Natural killer cell treated with Interleukin-12 subunit alpha and Interleukin-12 subunit beta and Interleukin-15 and Interleukin-18, amount 100 ng/mL, for 72 hours (primary cell): ENCODE results near the gene EXOC4. TPM values are rescaled to one million over a fixed set of nuclear protein-coding genes. Genes with fewer than 3 reads are reported as not detected.

Source experiments
- ATAC-seq, 2 donors: fragments of 150-1000 bp; cut with Tn5 transposase in 1 of 2; sonication (Bioruptor Pico), chemical (Tn5 transposase) in 1 of 2; 2 replicates each; pipeline ENCODE4 v1.10.0; 2021
- DNase-seq: peaks from one replicate; pipeline ENCODE4 v3.0.0; 2022; ENCODE audit warnings: low spot score
- H3K27ac Mint-ChIP-seq, 2 donors: 1 replicate in 1 of 2; 2 replicates in 1 of 2; pipeline ENCODE4 v1.8.0; 2022; ENCODE audit warnings: mixed read lengths in 2 of 2, mild to moderate bottlenecking in 1 of 2, moderate library complexity in 1 of 2
- H3K27me3 Mint-ChIP-seq, 2 donors: 1 replicate in 1 of 2; 2 replicates in 1 of 2; pipeline ENCODE4 v1.8.0; 2022; ENCODE audit warnings: mixed read lengths in 2 of 2
- H3K36me3 Mint-ChIP-seq: one replicate; pipeline ENCODE4 v1.8.0; 2022; ENCODE audit warnings: mixed read lengths
- H3K4me1 Mint-ChIP-seq, 2 donors: 1 replicate in 1 of 2; 2 replicates in 1 of 2; pipeline ENCODE4 v1.8.0; 2022; ENCODE audit warnings: low read depth in 2 of 2, mixed read lengths in 2 of 2, mild to moderate bottlenecking in 1 of 2
- H3K4me3 Mint-ChIP-seq: one replicate; pipeline ENCODE4 v1.8.0; 2022; ENCODE audit warnings: mixed read lengths
- H3K9me3 Mint-ChIP-seq: 2 replicates; pipeline ENCODE4 v1.8.0; 2022; ENCODE audit warnings: mixed read lengths
- total RNA-seq, 2 donors: library from RNA; stranded (reverse); gene quantifications; one replicate each; pipeline ENCODE4 v1.2.3, GENCODE V29; 2022

Gene EXOC4
- total RNA-seq, 2 donors from 2014 or later, result 78.5 to 107 TPM

GRCh38 chr7:133945497-133945896 is 692.6 kb downstream of the EXOC4 start:
- Mint-ChIP-seq H3K4me3 (no peak overlapping the region), H3K27ac (no peak overlapping the region), H3K36me3 (peaks cover 7% of the 10 kb centered on the region), H3K4me1 (no peaks in the 10 kb centered on the region), H3K9me3 (no peaks in the 10 kb centered on the region), H3K27me3 (no peaks in the 10 kb centered on the region)
- DNase-seq (no peak), ATAC-seq (no peak)

DNA sequence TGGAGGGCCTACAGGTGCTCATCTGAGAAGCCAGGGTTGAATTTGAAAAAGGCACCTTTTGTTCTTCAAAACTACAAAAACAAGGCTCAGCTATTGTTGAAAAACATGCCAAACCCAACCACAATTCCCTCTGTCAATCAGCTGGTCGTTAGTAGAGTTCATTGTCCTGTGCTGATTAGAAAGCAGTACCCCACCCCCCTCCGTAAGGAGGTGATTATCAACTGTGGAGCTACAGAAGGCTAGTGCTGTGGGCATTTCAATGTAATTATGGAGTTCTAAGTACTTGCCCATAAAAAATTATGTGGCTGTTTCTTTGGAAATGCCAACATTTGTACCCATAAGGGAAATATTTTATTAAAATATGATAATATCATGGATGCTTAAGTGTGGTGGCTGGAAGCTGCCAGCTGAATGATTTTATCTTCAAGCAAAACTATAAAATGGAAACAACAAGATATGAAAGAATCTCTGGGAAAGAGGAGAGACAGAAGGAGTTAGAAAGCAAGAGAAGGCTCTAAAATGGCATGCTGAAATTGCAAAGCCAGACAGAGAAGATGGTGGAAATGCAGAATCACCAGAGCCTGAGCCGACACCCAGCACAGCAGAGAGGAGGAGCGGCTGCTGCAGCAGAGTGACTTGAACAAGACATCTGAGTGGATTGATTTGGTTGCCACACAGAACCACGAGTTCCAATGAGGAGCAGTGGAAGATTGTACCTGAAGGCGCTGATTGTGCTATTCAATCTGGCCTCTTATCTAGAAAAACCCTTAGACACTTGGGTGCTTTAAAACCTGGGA is 694.8 kb downstream of the EXOC4 start:
- Mint-ChIP-seq H3K27me3 (no peaks in the 10 kb centered on the region), H3K4me3 (no peak overlapping the region), H3K4me1 (no peaks in the 10 kb centered on the region), H3K36me3 (peaks cover 12% of the 10 kb centered on the region), H3K27ac (no peak overlapping the region), H3K9me3 (no peaks in the 10 kb centered on the region)
- ATAC-seq (no peak), DNase-seq (no peak)

DNA sequence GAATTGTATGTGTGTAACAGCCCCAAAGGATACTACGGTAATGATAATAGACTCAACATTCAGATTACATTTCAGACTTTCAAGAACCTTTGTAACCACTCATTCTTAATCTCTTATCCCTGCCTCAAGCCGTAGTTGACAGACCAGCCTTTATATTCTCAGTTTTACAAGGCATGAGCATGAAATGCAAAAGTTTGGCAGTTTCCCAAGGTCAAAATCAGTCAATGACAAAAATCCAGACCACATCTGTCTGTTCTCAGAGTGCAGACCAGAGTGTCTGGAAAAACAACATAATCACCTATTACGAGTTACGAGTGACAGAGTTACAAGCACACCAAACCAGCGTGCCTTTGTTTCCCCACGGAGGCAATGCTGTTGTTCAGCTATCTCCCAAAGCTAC is 695.7 kb downstream of the EXOC4 start:
- Mint-ChIP-seq H3K4me3 (no peak overlapping the region), H3K27ac (no peak overlapping the region), H3K9me3 (no peaks in the 10 kb centered on the region), H3K36me3 (peaks cover 12% of the 10 kb centered on the region), H3K4me1 (no peaks in the 10 kb centered on the region), H3K27me3 (no peaks in the 10 kb centered on the region)
- ATAC-seq (no peak), DNase-seq (no peak)

DNA sequence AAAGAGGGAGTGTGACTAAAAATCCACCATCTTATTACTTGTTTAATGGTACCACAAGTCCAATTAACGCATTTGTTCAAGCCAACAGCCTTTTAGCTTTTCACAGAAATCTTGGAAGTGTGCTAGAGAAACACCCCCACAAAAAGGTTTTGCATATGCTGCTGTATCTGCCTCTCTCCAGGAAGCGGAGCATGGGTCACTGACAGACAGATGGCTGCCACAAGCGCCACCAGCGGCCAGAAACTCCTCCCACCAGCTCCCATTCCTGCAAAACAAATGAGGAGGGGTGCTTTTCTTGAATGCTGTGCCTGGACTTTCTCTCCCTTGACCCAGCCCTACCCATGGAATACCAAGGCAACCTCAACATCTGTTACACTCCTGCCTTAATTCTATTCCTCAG is 698.0 kb downstream of the EXOC4 start:
- Mint-ChIP-seq H3K36me3 (peaks cover 12% of the 10 kb centered on the region), H3K9me3 (no peaks in the 10 kb centered on the region), H3K4me3 (no peak overlapping the region), H3K4me1 (no peaks in the 10 kb centered on the region), H3K27ac (no peak overlapping the region), H3K27me3 (no peaks in the 10 kb centered on the region)
- ATAC-seq, result no peak
- no peak for DNase-seq

DNA sequence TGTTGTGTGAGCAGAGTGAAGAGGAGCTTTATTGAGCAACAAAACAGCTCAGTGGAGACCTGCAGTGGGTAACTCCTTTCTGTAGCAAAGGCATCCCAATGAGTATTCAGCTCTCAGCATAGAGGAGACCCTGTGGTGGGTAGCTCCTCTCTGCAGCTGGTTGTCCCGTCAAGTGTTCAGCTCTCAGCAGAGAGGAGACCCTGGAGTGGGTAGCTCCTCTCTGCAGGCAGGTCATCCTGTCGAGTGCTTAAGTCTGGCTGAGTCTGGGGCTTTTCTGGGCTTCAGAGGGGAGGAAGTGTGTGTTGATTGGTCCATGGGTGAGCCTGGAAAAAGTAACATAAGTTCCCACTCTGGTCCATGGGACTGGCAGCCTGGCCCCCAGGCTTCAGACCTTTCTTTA is 702.3 kb downstream of the EXOC4 start:
- H3K4me1 Mint-ChIP-seq, result no peaks in the 10 kb centered on the region
- no peaks in the 10 kb centered on the region for H3K9me3 Mint-ChIP-seq
- no peak for DNase-seq
- peaks cover 9% of the 10 kb centered on the region for H3K36me3 Mint-ChIP-seq
- H3K27me3 Mint-ChIP-seq, result no peaks in the 10 kb centered on the region
- H3K27ac Mint-ChIP-seq, result no peak overlapping the region
- no peak overlapping the region for H3K4me3 Mint-ChIP-seq
- no peak for ATAC-seq

- Mint-ChIP-seq H3K4me1 (peaks cover 0 to 12% of the 10 kb centered on the region in 2 donors), H3K9me3 (no peaks in the 10 kb centered on the region), H3K27ac (no peak overlapping the region), H3K36me3 (peaks cover 4% of the 10 kb centered on the region), H3K27me3 (no peaks in the 10 kb centered on the region), H3K4me3 (no peak overlapping the region)
- DNase-seq (no peak), ATAC-seq (no peak)
Measured at GRCh38 chr7:133957845-133958244, 705.0 kb downstream of the EXOC4 start.

DNA sequence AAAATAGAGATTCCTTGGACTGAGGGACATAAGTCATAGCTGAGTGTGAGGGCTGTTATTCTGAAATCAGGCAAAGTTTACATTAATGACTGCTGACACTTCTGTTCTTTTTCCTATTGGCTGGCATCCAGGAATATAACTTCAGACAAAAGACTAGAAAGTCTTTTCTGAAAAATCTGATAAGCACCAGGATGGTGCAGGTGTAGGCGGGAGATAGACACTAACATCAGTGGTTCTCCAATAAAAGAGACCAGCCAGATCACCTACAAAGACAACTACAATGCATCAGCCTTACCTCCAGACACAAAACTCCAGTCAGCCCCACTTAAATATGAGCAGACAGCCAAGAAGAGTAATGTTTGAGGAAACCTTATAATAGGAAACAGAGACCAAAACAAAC is 705.9 kb downstream of the EXOC4 start:
- Mint-ChIP-seq H3K36me3 (peaks cover 4% of the 10 kb centered on the region), H3K4me1 (peaks cover 0 to 12% of the 10 kb centered on the region in 2 donors), H3K4me3 (no peak overlapping the region), H3K27ac (no peak overlapping the region), H3K9me3 (no peaks in the 10 kb centered on the region), H3K27me3 (no peaks in the 10 kb centered on the region)
- no peak for DNase-seq
- no peak for ATAC-seq

DNA sequence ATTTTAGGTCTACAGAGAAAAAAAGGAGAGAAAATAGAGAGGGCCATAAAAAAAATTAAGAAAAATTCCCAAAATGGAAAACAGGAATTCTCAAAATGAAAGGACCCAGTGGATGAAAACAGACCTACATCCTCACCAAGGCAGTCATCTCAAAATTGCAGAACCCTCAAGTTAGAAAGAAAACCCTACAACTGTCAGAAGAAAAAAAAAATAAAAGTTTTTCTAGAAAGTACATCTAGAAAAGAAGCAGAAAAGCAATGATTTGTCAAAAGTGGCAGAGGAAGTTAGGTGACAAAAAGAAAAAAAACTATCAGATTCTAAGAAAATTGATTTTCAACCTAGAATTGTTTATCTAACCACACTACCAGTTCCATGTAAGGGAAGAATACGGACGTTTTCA is 706.6 kb downstream of the EXOC4 start:
- no peak overlapping the region for H3K27ac Mint-ChIP-seq
- DNase-seq (no peak), ATAC-seq (no peak)
- H3K9me3 Mint-ChIP-seq, result peaks cover 2% of the 10 kb centered on the region
- peaks cover 5% of the 10 kb centered on the region for H3K36me3 Mint-ChIP-seq
- H3K27me3 Mint-ChIP-seq, result no peaks in the 10 kb centered on the region
- no peak overlapping the region for H3K4me3 Mint-ChIP-seq
- H3K4me1 Mint-ChIP-seq, result peaks cover 0 to 12% of the 10 kb centered on the region in 2 donors

- Mint-ChIP-seq H3K36me3 (peaks cover 26% of the 10 kb centered on the region), H3K4me3 (no peak overlapping the region), H3K27ac (peak overlapping the region in 1 of 2 donors; percentile 37), H3K9me3 (peaks cover 9% of the 10 kb centered on the region), H3K4me1 (peaks cover 0 to 12% of the 10 kb centered on the region in 2 donors), H3K27me3 (no peaks in the 10 kb centered on the region)
- ATAC-seq (peak; percentile 48 to 73), DNase-seq (no peak)
Measured at GRCh38 chr7:133961724-133962123, 708.8 kb downstream of the EXOC4 start.

GRCh38 chr7:133962646-133963045 is 709.8 kb downstream of the EXOC4 start:
- peaks cover 34% of the 10 kb centered on the region for H3K36me3 Mint-ChIP-seq
- ATAC-seq (no peak), DNase-seq (no peak)
- H3K9me3 Mint-ChIP-seq, result peaks cover 15% of the 10 kb centered on the region
- peaks cover 0 to 12% of the 10 kb centered on the region in 2 donors for H3K4me1 Mint-ChIP-seq
- H3K27ac Mint-ChIP-seq, result peak overlapping the region in 1 of 2 donors; percentile 37
- no peaks in the 10 kb centered on the region for H3K27me3 Mint-ChIP-seq
- H3K4me3 Mint-ChIP-seq, result no peak overlapping the region

DNA sequence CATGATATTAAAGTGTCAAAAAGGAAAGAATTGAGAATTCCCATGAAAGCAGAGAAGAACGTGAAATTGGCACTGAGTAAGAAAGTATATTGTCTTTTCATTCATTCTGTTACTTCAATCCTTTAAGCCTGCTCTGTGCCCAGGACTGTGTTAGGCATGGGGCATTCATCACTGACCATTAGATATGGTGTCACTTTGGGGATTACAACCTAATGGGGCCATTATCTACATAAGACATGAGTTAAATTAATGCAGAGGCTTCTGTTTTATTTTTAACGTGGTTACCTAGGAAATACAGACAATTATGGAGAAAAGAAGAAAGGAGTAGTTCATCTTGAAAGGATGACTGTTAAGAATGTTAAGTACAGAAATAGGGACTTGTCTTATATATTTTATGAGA is 710.8 kb downstream of the EXOC4 start:
- peaks cover 19% of the 10 kb centered on the region for H3K9me3 Mint-ChIP-seq
- H3K4me1 Mint-ChIP-seq, result peaks cover 0 to 12% of the 10 kb centered on the region in 2 donors
- H3K27ac Mint-ChIP-seq, result no peak overlapping the region
- H3K4me3 Mint-ChIP-seq, result no peak overlapping the region
- DNase-seq (no peak), ATAC-seq (no peak)
- H3K36me3 Mint-ChIP-seq, result peaks cover 40% of the 10 kb centered on the region
- no peaks in the 10 kb centered on the region for H3K27me3 Mint-ChIP-seq

GRCh38 chr7:133971625-133972024 is 718.7 kb downstream of the EXOC4 start:
- DNase-seq, result no peak
- no peaks in the 10 kb centered on the region for H3K4me1 Mint-ChIP-seq
- H3K9me3 Mint-ChIP-seq, result peaks cover 10% of the 10 kb centered on the region

DNA sequence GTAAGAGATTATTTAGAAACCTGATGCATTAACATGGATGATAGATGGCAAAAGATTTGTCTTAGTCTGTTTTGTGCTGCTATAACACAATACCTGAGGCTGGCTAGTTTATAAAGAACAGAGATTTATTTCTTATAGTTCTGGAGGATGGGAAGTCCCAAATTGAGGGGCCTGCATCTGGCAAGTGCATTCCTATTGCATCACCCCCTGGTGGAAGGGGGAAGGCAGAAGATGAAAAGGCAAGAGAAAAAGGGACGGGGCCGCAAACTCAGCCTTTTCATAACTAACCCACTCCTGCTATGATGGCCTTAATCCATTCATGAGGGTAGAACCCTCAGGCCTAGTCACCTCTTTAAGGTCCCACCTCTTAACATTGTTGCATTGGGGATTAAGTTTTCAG is 720.8 kb downstream of the EXOC4 start:
- no peak for ATAC-seq
- Mint-ChIP-seq H3K4me3 (no peak overlapping the region), H3K36me3 (peaks cover 8% of the 10 kb centered on the region), H3K27ac (no peak overlapping the region), H3K9me3 (no peaks in the 10 kb centered on the region), H3K27me3 (no peaks in the 10 kb centered on the region), H3K4me1 (peaks cover 0 to 3% of the 10 kb centered on the region in 2 donors)
- no peak for DNase-seq

More at GRCh38 chr7:133971625-133972024, 718.7 kb downstream of the EXOC4 start:
- Mint-ChIP-seq H3K36me3 (peaks cover 23% of the 10 kb centered on the region), H3K4me3 (no peak overlapping the region), H3K27me3 (no peaks in the 10 kb centered on the region), H3K27ac (no peak overlapping the region)
- ATAC-seq, result no peak

GRCh38 chr7:133975130-133975529 is 722.3 kb downstream of the EXOC4 start:
- Mint-ChIP-seq H3K4me3 (no peak overlapping the region), H3K9me3 (no peaks in the 10 kb centered on the region), H3K4me1 (peaks cover 0 to 7% of the 10 kb centered on the region in 2 donors), H3K27me3 (no peaks in the 10 kb centered on the region), H3K36me3 (no peaks in the 10 kb centered on the region), H3K27ac (no peak overlapping the region)
- no peak for DNase-seq
- no peak for ATAC-seq

- Mint-ChIP-seq H3K9me3 (no peaks in the 10 kb centered on the region), H3K4me3 (no peak overlapping the region), H3K36me3 (no peaks in the 10 kb centered on the region), H3K4me1 (peaks cover 0 to 7% of the 10 kb centered on the region in 2 donors), H3K27ac (no peak overlapping the region), H3K27me3 (no peaks in the 10 kb centered on the region)
- DNase-seq (no peak), ATAC-seq (no peak)
Measured at GRCh38 chr7:133976140-133976539, 723.3 kb downstream of the EXOC4 start.
